Astrocyte (in vitro differentiated cells and primary cell): ENCODE data around the gene PIGN. TPM values are rescaled to one million over a fixed set of nuclear protein-coding genes. Genes with fewer than 3 reads are reported as not detected.

Experiments used
- DNase-seq: peaks from one replicate; pipeline ENCODE4 v3.0.0-alpha.2; 2010; ENCODE audit warnings: low read depth
- FAIRE-seq: peaks from 2 replicates; lab custom pipeline; 2011; peaks lifted over from hg19 to GRCh38; lab: Jason Lieb, UNC
- H2AFZ ChIP-seq: 2 replicates; pipeline ENCODE4 v1.6.0; 2012; ENCODE audit warnings: low read depth, low read length, inconsistent platforms
- H3K27ac ChIP-seq: 2 replicates; pipeline ENCODE4 v1.5.1; 2011; ENCODE audit warnings: low read depth, low read length, inconsistent platforms
- H3K27me3 ChIP-seq: 2 replicates; pipeline ENCODE4 v1.6.0; 2011; ENCODE audit warnings: low read length, inconsistent platforms; ENCODE audit not compliant: insufficient read depth
- H3K36me3 ChIP-seq: 2 replicates; pipeline ENCODE4 v1.5.1; 2011; ENCODE audit warnings: low read length, inconsistent platforms; ENCODE audit not compliant: insufficient read depth
- H3K4me1 ChIP-seq: 2 replicates; pipeline ENCODE4 v1.5.1; 2011; ENCODE audit warnings: low read length, inconsistent platforms; ENCODE audit not compliant: insufficient read depth
- H3K4me2 ChIP-seq: 2 replicates; pipeline ENCODE4 v1.6.0; 2012; ENCODE audit warnings: low read length, inconsistent platforms
- H3K4me3 ChIP-seq: 2 replicates; pipeline ENCODE4 v1.5.1; 2011; ENCODE audit warnings: low read depth, mild to moderate bottlenecking, low read length, inconsistent platforms; ENCODE audit not compliant: insufficient read depth
- H3K79me2 ChIP-seq: 2 replicates; pipeline ENCODE4 v1.6.0; 2012; ENCODE audit warnings: mild to moderate bottlenecking, low read length, inconsistent platforms; ENCODE audit not compliant: insufficient read depth
- H3K9ac ChIP-seq: 2 replicates; pipeline ENCODE4 v1.6.0; 2012; ENCODE audit warnings: mild to moderate bottlenecking, low read length, inconsistent platforms
- H3K9me3 ChIP-seq: 2 replicates; pipeline ENCODE4 v1.5.1; 2012; ENCODE audit warnings: low read depth, mild to moderate bottlenecking, low read length, inconsistent platforms; ENCODE audit not compliant: insufficient read depth
- H4K20me1 ChIP-seq: 2 replicates; pipeline ENCODE4 v1.6.0; 2012; ENCODE audit warnings: low read length, inconsistent platforms; ENCODE audit not compliant: insufficient read depth
- H3K27ac Mint-ChIP-seq: one replicate; pipeline ENCODE4 v1.8.0; 2021; ENCODE audit warnings: mild to moderate bottlenecking, mixed read lengths; ENCODE audit not compliant: unreplicated experiment
- H3K27me3 Mint-ChIP-seq: one replicate; pipeline ENCODE4 v1.8.0; 2021; ENCODE audit warnings: low read depth, mixed read lengths; ENCODE audit not compliant: unreplicated experiment
- H3K36me3 Mint-ChIP-seq: one replicate; pipeline ENCODE4 v1.8.0; 2021; ENCODE audit warnings: low read depth, mixed read lengths; ENCODE audit not compliant: unreplicated experiment
- H3K4me1 Mint-ChIP-seq: one replicate; pipeline ENCODE4 v1.8.0; 2021; ENCODE audit warnings: low read depth, mixed read lengths; ENCODE audit not compliant: unreplicated experiment
- H3K4me3 Mint-ChIP-seq: one replicate; pipeline ENCODE4 v1.8.0; 2021; ENCODE audit warnings: mild to moderate bottlenecking, moderate library complexity, mixed read lengths; ENCODE audit not compliant: unreplicated experiment
- H3K9me3 Mint-ChIP-seq: one replicate; pipeline ENCODE4 v1.8.0; 2021; ENCODE audit warnings: mild to moderate bottlenecking, mixed read lengths; ENCODE audit not compliant: unreplicated experiment
- CTCF ChIP-seq: IDR thresholded peaks from 2 replicates; pipeline ENCODE4 v1.5.1; 2011; ENCODE audit warnings: low read depth, mild to moderate bottlenecking, inconsistent platforms, low read length, moderate library complexity; ENCODE audit not compliant: insufficient read depth
- EZH2 ChIP-seq: IDR thresholded peaks from 2 replicates; pipeline ENCODE4 v1.6.1; 2012; ENCODE audit warnings: mild to moderate bottlenecking, low read length, inconsistent platforms; ENCODE audit not compliant: insufficient read depth
- total RNA-seq: library from RNA; stranded (reverse); gene quantifications from 2 replicates; pipeline ENCODE4 v1.2.1, GENCODE V29; 2021

The PIGN gene
- total RNA-seq, 1 donor from 2014 or later, result 20.0 TPM

GRCh38 chr18:62164855-62165487 lies 21.9 kb downstream of the PIGN start:
- Mint-ChIP-seq H3K27me3 (no peaks in the 10 kb centered on the region), H3K4me3 (no peak overlapping the region), H3K36me3 (peaks cover 2% of the 10 kb centered on the region), H3K27ac (no peak overlapping the region), H3K4me1 (peaks cover 6% of the 10 kb centered on the region), H3K9me3 (peaks cover 2% of the 10 kb centered on the region)
- no peak overlapping the region for H3K4me3 ChIP-seq
- H3K9ac ChIP-seq, result no peak overlapping the region
- H3K27me3 ChIP-seq, result no peaks in the 10 kb centered on the region
- H3K27ac ChIP-seq, result no peak overlapping the region
- no peaks in the 10 kb centered on the region for H4K20me1 ChIP-seq
- no peaks in the 10 kb centered on the region for H3K79me2 ChIP-seq
- FAIRE-seq (no peak), DNase-seq (no peak)
- no peaks in the 10 kb centered on the region for H3K4me1 ChIP-seq
- TF ChIP-seq EZH2, result no peak
- no peak for TF ChIP-seq CTCF
- H3K36me3 ChIP-seq, result no peaks in the 10 kb centered on the region
- no peak overlapping the region for H2AFZ ChIP-seq
- H3K9me3 ChIP-seq, result no peaks in the 10 kb centered on the region
- no peak overlapping the region for H3K4me2 ChIP-seq

GRCh38 chr18:62164310-62164709 lies 22.5 kb downstream of the PIGN start:
- Histone ChIP-seq H3K4me2 (no peak overlapping the region), H4K20me1 (no peaks in the 10 kb centered on the region), H3K9ac (no peak overlapping the region), H3K27me3 (no peaks in the 10 kb centered on the region), H3K4me3 (no peak overlapping the region), H3K36me3 (no peaks in the 10 kb centered on the region), H3K79me2 (no peaks in the 10 kb centered on the region), H3K9me3 (no peaks in the 10 kb centered on the region), H3K27ac (no peak overlapping the region), H3K4me1 (no peaks in the 10 kb centered on the region), H2AFZ (no peak overlapping the region)
- FAIRE-seq (no peak), DNase-seq (no peak)
- no peak overlapping the region for H3K4me3 Mint-ChIP-seq
- H3K36me3 Mint-ChIP-seq, result peaks cover 4% of the 10 kb centered on the region
- TF ChIP-seq CTCF (no peak), EZH2 (no peak)
- H3K27me3 Mint-ChIP-seq, result no peaks in the 10 kb centered on the region
- H3K9me3 Mint-ChIP-seq, result peaks cover 2% of the 10 kb centered on the region
- H3K4me1 Mint-ChIP-seq, result peaks cover 6% of the 10 kb centered on the region
- H3K27ac Mint-ChIP-seq, result no peak overlapping the region

GRCh38 chr18:62157843-62158242 lies 29.0 kb downstream of the PIGN start:
- Histone ChIP-seq H3K9ac (no peak overlapping the region), H3K4me3 (no peak overlapping the region), H3K9me3 (no peaks in the 10 kb centered on the region), H3K27me3 (no peaks in the 10 kb centered on the region), H3K4me2 (no peak overlapping the region), H3K27ac (no peak overlapping the region), H3K79me2 (no peaks in the 10 kb centered on the region), H3K36me3 (no peaks in the 10 kb centered on the region), H4K20me1 (no peaks in the 10 kb centered on the region), H2AFZ (no peak overlapping the region), H3K4me1 (no peaks in the 10 kb centered on the region)
- peaks cover 4% of the 10 kb centered on the region for H3K4me1 Mint-ChIP-seq
- no peak overlapping the region for H3K4me3 Mint-ChIP-seq
- H3K36me3 Mint-ChIP-seq, result peaks cover 2% of the 10 kb centered on the region
- no peak for TF ChIP-seq CTCF
- TF ChIP-seq EZH2, result no peak
- no peak overlapping the region for H3K27ac Mint-ChIP-seq
- no peaks in the 10 kb centered on the region for H3K27me3 Mint-ChIP-seq
- no peaks in the 10 kb centered on the region for H3K9me3 Mint-ChIP-seq
- FAIRE-seq (no peak), DNase-seq (no peak)
